ENCODE results near the gene DFFB.
"Not testable (repeated sequence)": the region's sequence is repeated elsewhere in the genome, so short reads cannot be mapped to it uniquely, and the experiment has no call there.

DFFB gene

GRCh38 chr1:3910857-3911845 lies 53.9 kb downstream of the DFFB start:
- peak; percentile 68 to 77 for DNase-seq

DNA sequence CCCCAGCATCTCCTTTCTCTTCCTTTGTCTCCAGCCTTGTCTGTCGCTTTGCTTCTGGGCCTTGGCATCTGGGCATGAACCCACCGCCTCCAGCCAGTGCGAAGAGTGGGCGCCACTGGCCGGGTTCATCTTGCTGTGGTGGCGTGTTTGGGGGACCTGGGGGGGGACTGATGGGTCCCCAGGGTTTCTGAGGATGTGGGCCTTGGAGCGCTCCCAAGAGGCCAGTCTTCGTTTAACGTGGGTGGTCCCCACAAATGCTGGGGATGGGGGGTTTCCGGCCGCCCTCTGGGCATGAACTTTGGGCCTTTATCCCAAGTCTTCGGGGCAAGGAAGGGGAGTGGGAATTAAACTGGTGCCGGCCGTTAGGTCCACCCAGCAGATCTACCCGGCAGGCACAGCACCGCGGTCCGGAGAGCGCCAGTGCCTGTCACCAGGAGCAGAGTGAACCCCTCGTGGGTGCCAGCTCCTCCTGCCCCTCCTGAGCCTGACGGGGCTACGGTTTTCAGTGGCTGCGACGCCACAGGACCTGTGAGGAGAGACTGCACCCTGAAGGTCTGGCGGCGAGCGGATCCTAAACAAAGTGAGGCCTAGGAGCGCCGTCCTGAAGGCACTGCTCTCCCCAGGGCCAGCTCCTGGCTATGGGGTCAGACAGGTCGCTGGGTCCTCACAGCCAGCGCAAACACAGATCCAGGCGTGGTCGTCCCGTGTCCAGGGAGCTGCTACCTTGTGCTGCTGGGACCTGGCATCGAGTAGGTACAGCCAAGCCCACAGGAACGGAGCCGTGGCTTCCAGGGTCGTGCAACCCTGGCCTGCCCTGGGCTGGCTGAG lies 54.9 kb downstream of the DFFB start:
- no peak for DNase-seq

GRCh38 chr1:3912809-3913685 lies 55.8 kb downstream of the DFFB start:
- no peak for DNase-seq

DNA sequence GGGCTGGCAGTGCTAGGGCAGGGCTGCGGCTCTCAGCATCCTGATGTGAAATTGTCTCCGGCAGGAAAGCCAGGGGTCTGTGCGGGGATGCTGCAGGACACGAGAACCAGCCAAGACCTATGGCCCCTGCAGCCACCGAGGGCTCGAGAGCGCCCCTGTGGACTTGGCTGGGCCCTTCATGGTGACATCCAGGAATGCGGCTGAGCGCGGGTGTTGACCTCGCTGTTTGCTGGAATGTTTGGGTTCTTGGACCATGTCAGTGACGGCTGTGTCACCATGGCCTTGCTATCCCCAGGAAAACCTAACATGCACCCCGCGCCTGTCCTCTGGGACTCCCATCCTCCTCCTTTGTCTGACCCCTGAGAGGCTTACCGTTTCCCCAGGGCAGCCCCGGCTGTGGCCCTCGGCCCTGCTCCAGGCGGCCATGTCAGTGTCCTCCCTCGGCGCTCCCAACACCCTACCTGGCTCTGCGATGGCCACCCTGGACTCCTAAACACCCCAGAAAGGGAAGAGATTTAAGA lies 57.1 kb downstream of the DFFB start:
- DNase-seq: no peak

DNA sequence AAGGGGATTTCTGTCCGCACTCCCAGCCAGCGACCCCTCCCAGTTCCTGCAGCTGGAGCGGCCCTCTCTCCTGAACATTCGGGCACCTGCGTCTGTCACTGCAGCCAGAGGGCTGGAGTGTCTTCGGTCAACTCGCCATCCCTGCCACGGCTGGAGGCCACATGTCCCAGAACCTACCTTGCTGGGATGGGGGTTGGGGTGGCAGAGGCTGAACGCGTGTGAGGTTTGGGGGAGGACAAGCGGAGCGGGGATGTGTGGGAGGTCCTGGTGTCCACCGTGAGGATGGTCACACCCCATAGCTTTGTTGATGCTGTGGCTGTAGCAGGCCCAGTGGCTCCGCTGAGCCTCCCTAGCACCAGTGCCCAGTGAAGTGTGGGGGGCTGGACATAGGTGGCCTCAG lies 57.6 kb downstream of the DFFB start:
- DNase-seq: no peak

DNA sequence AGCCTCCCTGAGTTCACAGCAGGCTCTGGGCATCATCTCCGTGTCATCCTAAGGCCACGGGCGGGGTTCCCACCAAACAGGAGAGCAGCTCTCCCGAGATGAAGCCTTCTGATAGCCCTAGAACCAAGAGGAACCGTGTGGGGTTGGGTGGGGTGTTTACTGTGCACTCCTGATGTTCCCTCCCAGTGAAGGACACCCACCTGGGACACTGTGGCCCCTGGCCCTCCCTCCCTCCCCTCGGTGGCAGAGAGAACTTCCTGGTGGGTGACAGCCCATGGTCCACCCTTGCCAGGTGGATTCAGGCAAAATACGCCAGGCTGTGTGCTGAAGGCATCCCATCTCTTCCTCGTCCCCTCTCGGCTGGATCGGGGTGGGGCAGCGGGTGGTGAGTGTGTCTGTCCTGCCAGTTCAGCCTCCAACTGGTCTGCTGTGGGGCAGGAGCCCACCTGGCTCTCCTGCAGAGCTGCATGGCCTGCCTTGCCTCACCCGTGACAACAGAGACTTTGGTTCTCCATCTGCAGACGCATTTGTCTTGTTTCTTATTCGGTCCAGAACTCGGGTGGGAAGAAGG lies 58.4 kb downstream of the DFFB start:
- no peak for DNase-seq

DNA sequence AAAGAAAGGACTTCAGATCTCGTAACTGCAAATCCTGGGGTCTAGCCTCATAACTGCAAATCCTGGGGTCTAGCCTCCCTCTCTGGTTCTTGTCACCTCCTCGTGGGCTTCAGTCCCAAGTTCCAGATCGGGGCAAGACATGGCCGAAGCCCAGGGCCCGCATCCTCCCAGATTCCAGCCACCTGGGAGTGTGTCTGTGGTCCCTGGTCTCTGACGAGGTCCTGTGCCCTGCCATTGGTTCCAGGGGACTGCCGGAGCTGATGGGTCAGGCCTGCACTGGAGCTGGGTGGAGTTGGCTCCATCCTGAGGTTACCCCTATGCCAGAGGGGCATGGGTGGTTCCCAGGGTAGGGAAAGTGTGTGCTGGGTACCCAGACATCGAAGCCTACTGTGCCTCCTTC lies 60.5 kb downstream of the DFFB start:
- no peak for DNase-seq

- DNase-seq: not testable (repeated sequence)
Observed at GRCh38 chr1:3918359-3918758, 61.1 kb downstream of the DFFB start.

- no peak for DNase-seq
Observed at GRCh38 chr1:3918966-3919611, 61.8 kb downstream of the DFFB start.

- DNase-seq: no peak
Observed at GRCh38 chr1:3919706-3920105, 62.4 kb downstream of the DFFB start.

DNA sequence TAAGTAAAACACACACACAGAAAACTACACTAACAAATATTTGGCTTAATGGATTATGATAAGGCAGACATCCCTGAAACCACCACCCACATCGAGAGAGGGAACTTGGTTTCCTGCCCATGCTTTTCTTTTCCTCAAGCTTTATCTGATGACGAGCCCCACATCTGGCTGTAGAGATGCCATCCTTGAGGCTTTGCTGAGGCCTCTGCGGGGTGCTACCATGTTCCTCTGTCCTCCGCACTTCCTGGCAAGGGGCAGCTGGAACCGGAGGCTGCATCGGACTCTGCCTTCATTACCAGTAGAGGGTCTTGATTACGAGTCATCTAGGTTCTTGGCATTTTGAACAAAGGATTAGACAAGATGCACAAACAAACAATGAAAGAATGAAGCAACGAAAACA lies 64.5 kb downstream of the DFFB start:
- DNase-seq: no peak

GRCh38 chr1:3922201-3922725 lies 65.0 kb downstream of the DFFB start:
- peak; percentile 43 to 72 for DNase-seq

- DNase-seq: no peak
Observed at GRCh38 chr1:3922851-3923250, 65.6 kb downstream of the DFFB start.

DNA sequence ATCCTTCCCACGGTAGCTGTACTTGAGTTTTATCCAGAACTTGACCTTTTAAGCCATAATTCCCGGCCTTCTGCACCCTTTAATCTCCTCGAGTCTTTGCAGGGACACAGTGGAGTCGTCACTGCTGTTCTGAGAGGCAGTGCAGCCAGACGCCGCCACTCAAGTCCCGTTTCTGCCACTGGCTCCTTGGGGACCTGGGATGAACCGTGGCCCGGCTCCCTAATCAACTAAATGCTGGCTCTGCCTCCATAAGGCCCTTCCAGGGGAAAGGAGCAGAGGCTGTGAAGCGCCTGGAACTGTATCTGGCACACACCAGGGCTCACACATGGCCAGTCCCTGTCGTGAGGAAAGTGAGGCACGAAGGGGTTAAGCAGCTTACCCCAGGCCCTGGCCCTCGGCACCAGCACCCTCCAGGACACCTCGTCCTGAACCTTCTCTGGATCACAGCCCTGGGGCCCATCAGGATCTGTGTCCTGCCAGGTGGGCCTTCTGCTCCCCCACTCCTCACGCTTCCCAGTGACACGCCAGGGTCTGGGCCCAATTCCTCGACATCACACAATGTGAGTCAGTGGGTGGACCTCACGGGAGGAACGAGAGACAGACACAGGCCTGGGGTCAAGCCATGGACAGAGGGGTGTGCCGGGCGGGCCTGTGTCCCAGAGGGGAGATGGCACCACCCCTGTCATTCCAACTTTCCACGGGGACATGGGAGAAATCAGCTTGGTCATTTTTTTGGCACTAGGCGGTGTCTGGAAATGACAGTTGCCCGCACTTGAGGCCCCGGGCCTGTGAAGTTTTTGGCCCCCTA lies 66.3 kb downstream of the DFFB start:
- no peak for DNase-seq

DNA sequence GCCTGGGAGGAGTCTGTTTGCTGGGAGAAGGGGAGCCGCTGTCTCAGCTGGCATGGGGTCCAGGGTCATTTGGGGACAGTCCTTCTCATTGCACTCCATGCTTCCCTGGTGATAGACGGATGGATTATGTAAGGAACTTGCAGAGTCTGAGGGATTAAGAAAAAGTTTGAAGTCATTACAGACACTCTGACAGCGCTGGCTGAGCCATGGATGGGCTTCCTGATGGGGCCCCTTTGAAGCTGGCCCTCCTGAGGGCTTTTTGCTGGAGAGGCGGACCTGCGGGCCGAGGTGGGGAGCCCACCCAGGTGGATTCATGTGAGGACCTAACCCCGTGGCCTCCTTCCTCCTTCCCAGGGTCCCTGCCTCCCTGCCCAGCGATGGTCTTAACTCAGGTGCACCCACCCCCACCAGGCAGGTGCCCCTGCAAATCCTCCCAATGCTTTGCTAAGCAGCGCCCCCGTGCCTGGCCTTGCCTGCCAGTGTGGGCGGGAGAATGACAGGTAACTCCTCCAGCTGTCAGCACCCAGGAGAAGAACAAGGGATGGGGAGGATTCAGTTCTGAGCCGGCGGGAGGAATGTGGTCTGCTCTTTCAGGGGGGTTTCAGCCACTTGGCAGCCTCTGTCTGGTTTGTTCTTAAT lies 67.0 kb downstream of the DFFB start:
- no peak for DNase-seq

DNA sequence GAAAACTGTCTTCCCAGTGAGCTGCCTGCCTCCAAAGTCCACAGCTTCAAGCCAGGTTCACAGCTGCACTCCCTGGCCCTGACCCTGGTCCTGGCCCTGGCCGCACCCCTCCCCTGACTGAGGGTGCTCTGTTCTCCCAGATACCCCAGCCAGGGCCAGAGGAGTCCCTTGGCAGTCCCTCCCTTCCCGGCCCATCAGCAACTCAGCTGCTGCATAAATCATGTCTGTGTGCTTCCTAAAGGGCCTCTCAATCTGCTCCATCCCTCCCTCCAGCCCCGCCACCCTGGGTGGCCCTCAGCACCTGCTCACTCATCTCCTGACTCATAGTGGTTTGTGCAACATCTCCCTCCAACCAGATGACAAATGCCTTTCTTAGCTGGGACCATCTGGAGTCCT lies 67.5 kb downstream of the DFFB start:
- DNase-seq: no peak

GRCh38 chr1:3925256-3925655 lies 68.0 kb downstream of the DFFB start:
- no peak for DNase-seq

DNA sequence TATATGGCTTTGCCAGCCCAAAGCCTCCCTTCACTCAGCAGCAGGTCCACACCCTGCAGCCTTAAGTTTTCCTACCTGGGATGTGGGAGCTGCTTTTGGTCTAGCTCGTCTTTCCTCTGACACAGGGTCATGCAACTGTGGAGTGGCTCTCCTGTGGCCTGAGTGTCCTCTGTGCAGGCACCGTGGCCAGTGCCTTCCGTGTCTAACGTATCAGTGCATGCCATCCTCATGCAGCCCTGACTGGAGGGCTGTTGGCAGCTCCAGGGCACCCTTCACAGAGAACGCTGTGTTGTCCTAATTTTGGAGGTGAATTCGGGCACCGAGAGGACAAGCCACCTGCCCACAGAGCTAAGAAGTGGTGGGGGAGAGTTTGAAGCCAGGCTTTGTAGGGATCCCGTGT lies 68.5 kb downstream of the DFFB start:
- DNase-seq: no peak

DNA sequence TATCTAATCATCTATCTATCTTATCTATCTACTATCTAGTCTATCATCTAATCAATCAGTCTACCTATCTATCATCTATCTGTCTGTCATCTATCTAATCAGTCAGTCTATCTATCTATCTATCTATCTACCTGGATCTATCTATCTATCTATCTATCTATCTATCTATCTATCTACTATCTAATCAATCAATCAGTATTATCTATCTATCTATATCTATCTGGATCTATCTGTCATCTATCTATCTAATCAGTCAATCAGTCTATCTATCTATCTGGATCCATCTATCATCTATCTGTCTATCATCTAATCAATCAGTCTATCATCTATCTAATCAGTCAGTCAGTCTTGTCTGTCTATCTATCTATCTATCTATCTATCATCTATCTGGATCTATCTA lies 69.7 kb downstream of the DFFB start:
- no peak for DNase-seq

DNA sequence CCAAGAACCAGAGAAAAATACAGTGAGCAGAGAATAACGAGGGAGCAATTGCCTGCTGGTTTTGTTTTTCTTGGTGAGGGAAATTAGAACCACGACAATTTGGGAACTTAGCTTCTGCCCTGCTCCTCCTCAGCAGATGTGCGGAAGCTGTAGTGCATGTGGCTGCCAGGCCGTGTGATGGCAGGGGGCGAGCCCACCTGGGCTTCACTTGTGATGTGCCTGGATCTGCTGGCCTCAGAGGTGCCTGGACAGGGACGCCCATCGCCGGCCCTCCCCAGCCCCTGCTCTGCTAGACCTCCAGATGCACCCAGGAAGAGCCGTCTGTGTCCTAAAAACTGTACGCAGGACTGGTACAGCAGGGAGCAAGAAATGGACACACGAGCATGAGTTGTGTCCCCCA lies 71.3 kb downstream of the DFFB start:
- no peak for DNase-seq
